HAP-1 (cell line): ENCODE results near the gene KLF15.

Experiments
- DNase-seq, 2 experiments: peaks; one replicate each; pipeline ENCODE4 v3.0.0-alpha.2; 2016 to 2020; ENCODE audit warnings: low spot score in 2 of 2
- H3K27me3 ChIP-seq: fragments of 250-450 bp; sonication (Bioruptor Pico); 2 replicates; pipeline ENCODE4 v1.5.1; 2020; ENCODE audit warnings: low read depth, mild to moderate bottlenecking, moderate library complexity
- H3K36me3 ChIP-seq: fragments of 250-450 bp; sonication (Bioruptor Pico); replicated peaks from 2 replicates; pipeline ENCODE4 v1.5.1; 2020; ENCODE audit warnings: mild to moderate bottlenecking
- H3K4me1 ChIP-seq: fragments of 250-450 bp; sonication (Bioruptor Pico); 2 replicates; pipeline ENCODE4 v1.5.1; 2020; ENCODE audit warnings: mild to moderate bottlenecking
- H3K4me3 ChIP-seq: fragments of 250-450 bp; sonication (Bioruptor Pico); 2 replicates; pipeline ENCODE4 v1.5.1; 2020; ENCODE audit warnings: mild to moderate bottlenecking, moderate library complexity
- H3K9me3 ChIP-seq: fragments of 250-450 bp; sonication (Bioruptor Pico); 2 replicates; pipeline ENCODE4 v1.5.1; 2020; ENCODE audit warnings: mild to moderate bottlenecking, moderate library complexity
- in situ Hi-C: fragments of 300-500 bp; cut with MboI; formaldehyde crosslinking; loops from 3 replicates; pipeline ENCODE4 v1.14.3; 2020; ENCODE audit warnings: low sequenced_read_pairs, inconsistent platforms, mixed read lengths

Gene KLF15

DNA sequence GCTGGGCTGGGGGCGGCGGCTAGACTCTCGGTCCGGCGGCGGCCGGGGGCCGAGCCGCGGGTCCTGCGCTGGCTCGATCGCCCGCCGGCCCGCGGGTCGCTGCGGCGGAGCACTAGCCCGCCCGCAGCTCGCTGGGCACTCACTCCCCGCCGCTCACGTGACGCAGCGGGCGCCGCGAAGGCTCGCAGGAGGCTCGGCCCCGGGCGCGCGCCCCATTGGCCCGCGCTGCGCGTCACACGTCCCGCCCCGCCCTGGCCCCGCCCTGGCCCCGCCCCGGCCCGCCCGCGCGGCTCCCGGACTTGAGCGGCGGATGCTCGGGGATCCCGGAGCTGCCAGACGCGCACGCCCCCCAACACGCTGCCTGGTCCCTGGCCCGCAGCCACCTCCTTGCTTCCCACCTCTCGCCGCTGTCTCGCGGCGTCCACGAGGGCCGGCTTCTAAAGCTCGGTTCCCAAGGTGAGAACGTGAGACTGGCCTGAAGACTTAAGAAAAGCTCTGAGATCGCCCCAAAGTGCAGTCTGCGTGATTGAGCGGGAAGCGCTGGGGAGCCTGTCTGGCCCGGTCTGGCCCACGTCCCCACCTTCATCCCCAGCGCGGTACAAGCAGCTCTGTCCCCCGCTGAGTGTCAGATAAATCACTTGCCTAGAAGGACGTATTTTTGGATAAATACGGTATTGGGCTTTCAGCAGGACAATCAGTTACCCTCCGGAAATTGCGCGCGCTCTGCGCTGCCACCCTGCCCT is at the start of gene KLF15:
Gene KLF15, minus strand, starts transcription at position 114 of the 743 bp plus-strand sequence. CDS start 4,486 bp downstream, outside the sequence.
- peak within 1 kb of the TSS; percentile 55 for H3K4me3 ChIP-seq
- in situ Hi-C loops, result no loop called here
- H3K4me1 ChIP-seq, result peaks cover 11% of the 10 kb centered on the region
- peaks cover 3% of the 10 kb centered on the region for H3K36me3 ChIP-seq
- peak; percentile 80 to 87 for DNase-seq
- no peaks in the 10 kb centered on the region for H3K9me3 ChIP-seq
- no peaks in the 10 kb centered on the region for H3K27me3 ChIP-seq

DNA sequence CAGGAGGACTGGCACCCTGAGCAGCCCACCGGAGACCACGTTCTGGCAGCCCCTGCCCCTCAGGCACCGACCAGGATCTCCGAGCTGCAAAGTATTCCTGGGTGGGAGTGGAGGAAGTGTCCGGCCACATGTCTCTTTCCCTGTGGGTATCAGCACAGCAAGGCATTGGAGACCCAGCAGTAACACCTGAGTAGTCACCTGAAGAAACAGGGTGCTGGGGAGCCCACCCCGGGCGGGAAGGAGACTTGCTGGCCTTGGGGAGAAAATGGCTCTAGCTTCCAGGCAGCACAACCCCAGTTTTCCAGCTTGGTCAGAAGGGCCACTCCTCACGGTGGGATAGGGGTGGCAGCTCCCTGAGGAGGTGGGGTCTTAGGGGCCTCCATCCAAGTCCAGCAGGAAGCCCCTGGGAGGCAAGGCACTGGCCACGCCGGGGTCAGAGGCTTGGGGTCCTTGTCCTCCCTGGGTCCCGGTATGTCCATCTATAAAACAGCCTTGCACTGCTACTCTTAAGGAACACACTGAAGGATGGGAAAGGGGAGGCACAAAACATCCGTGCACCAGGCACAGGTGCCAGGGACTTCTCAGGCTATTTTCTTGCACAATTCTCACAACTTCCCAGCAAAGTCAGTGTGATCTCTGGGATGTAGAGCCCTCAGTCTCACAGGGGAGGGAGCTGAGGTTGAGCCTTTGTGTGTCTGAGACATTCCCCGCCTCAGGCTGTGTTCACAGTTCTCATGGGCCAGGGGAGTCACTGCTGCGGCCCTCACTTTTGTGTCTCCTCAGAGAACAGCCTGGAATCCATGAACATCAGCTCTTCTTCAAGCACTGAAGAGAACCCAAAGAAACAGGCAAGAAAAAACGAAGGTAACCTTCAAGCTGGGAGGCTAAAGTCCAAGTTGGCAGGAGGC is 49.4 kb upstream of the KLF15 start:
- no peaks in the 10 kb centered on the region for H3K4me1 ChIP-seq
- H3K4me3 ChIP-seq, result no peak overlapping the region
- no peaks in the 10 kb centered on the region for H3K9me3 ChIP-seq
- no peaks in the 10 kb centered on the region for H3K36me3 ChIP-seq
- in situ Hi-C loops, result no loop called here
- DNase-seq, result no peak
- peaks cover 12% of the 10 kb centered on the region for H3K27me3 ChIP-seq

DNA sequence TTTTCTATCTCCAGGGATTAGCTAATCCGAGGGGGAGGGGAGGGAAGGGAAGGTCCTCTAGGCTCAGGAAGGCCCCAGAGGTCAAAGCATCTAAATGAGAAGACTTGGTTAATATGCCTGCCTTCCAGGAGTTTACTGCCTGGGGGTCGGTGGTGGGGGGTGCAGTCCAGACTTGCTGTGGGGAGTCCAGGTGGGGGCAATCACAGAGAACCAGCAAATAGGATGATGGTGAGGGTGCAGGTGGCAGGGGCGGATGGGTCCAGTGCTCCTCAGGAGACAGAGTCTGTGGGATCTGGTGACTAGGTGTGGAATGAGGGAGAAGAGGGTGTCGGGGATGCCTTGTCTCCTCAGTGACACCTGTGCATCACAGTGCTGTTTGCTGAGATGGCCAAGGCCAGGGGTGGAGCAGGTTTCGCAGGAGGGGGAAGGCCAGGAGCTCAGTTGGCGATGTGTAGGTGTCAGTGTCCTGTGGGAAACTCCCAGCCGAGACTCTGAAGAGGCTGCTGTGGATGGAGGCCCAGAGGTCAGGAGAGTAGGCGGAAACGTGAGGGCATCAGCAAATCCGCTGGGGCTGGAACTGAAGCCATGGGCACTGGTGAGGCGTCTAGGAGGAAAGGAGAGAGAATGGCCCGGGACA is 45.6 kb upstream of the KLF15 start:
- Histone ChIP-seq H3K4me1 (no peaks in the 10 kb centered on the region), H3K4me3 (no peak overlapping the region), H3K9me3 (no peaks in the 10 kb centered on the region), H3K36me3 (no peaks in the 10 kb centered on the region), H3K27me3 (no peaks in the 10 kb centered on the region)
- in situ Hi-C loops, result no loop called here
- no peak for DNase-seq

DNA sequence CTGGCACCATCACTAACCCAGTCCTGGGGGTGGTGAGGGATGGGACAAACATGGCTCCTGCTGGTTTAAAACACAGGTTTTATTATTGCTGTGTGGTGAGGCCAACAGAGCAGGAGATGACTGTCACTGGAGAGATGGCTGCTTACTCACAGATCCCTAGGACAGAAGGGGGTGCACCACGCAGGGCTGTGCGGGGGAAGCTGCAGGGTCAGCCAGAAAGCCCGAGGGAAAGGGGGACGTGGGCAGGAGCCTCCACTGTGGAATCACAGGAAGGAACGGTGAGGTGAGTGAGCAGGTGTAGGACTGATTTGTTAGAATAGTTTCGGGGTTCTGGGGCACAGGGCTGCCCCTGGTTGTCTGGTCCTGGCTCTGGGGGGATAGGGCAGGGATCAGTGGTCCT is 45.0 kb upstream of the KLF15 start:
- Histone ChIP-seq H3K27me3 (no peaks in the 10 kb centered on the region), H3K36me3 (no peaks in the 10 kb centered on the region), H3K9me3 (no peaks in the 10 kb centered on the region), H3K4me1 (no peaks in the 10 kb centered on the region), H3K4me3 (no peak overlapping the region)
- no peak for DNase-seq
- in situ Hi-C loops, result no loop called here

DNA sequence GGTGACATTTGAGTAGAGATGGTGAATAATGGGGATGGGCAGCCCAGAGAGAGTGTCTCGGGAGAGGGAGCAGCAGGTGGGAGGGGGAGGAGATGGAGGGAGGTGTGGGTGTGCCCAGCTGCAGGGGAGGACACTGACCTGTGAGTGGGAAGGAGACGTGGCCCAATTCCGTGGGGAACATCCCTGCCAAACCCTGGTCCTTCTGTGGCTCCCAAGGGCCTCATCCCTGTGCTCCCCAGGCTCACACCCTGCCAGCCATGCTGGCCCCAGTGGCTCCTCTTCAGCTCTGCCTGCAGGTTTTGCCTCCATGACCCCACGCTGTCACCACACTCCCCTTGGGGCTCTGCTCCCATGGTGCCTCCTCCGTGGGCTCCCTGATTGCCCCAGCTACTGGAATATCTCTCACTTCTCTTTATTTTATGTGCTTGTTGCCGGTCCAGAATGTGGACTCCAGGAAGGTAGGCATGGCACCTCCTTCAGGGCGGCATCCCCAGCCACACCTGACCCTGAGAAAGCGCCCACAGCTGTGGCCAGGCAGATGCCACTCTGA is 44.5 kb upstream of the KLF15 start:
- in situ Hi-C loops, result no loop called here
- no peaks in the 10 kb centered on the region for H3K9me3 ChIP-seq
- DNase-seq, result no peak
- no peaks in the 10 kb centered on the region for H3K27me3 ChIP-seq
- no peaks in the 10 kb centered on the region for H3K36me3 ChIP-seq
- no peaks in the 10 kb centered on the region for H3K4me1 ChIP-seq
- no peak overlapping the region for H3K4me3 ChIP-seq

DNA sequence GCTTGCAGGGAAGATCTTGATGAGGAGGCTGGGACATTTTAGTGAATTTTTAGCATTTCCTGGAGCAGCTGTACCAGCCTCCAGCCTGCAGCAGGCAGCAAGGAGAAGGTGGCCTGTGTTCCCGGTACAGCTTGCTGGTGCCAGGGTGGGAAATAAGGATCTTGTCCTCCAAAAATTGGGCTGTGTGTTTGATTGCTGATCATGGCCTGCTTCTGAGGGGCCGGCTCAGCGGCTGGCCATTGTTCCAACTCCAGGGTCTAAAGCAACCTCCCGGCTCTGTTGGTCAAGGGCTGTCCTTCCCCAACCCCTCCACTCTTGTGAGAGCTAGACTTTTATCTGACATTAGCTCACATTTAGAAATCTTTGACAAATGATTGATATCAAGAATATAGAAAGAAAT is 42.5 kb upstream of the KLF15 start:
- H3K27me3 ChIP-seq, result no peaks in the 10 kb centered on the region
- in situ Hi-C loops, result loop anchor here (10.0 kb wide), 1 partner anchor 265 kb away; no protein-coding TSS in a partner anchor
- H3K9me3 ChIP-seq, result no peaks in the 10 kb centered on the region
- H3K4me1 ChIP-seq, result no peaks in the 10 kb centered on the region
- no peaks in the 10 kb centered on the region for H3K36me3 ChIP-seq
- no peak for DNase-seq
- H3K4me3 ChIP-seq, result no peak overlapping the region

DNA sequence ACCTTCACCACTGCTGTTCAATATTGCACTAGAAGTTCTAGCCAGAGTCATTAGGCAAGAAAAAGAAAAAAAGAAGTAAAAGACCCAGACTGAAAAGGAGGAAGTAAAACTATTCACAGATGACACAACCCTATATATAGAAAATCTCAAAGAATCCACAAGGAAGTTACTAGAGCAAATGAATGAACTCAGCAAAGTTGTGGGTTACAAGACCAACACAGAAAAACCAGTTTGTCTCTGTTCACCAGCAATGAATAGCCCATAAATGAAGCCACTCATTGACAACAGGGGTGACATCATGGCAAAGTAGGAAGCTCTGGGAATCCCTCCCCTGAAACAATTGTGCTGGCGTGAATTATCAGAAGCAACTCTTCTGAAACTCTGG is 42.1 kb upstream of the KLF15 start:
- H3K4me3 ChIP-seq, result no peak overlapping the region
- DNase-seq, result no peak
- H3K36me3 ChIP-seq, result no peaks in the 10 kb centered on the region
- no peaks in the 10 kb centered on the region for H3K4me1 ChIP-seq
- in situ Hi-C loops, result loop anchor here (10.0 kb wide), 1 partner anchor 265 kb away; no protein-coding TSS in a partner anchor
- no peaks in the 10 kb centered on the region for H3K27me3 ChIP-seq
- H3K9me3 ChIP-seq, result no peaks in the 10 kb centered on the region

DNA sequence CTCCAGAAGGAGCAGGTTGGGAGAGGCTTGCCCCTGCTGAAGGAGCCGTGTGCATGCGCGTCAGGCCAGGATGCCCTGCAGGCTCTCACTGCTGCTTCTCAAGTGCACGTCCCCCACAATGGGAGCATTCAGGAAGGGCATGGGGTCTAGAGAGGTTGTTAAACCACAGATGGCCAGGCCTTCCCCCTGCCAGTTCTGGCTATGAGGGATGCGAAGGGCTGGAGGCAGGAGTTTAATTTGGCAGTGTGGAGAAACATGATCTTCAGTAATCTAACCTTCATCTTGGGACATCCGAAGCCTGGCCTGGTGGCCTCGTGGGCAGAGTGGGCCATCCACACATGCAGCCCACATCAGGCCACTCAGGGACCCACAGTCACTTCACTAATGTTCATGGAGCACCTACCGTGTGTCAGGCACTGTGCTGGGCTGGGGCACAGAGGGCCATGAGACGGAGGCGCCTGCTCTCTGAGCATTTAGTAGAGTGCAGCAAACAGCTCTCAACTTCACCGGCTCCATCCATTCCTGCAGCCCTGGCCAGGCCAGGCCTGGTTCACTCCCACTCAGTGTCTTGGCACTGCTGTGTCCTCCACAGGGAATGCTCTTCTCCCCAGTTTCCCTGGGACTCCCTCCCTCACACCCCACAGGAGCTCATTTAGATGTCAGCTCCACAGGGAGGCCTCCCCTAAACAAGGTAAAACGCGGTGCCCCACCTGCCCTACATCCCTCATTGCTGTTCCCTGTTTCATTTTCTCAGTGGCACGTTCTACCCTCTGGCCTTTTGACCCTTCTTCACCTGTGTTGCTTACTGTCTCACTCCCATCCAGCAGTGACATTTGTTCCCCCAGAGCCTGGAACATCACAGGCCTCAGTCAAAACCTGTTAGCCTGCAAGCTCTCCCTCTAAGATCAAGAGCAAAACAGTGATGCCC is 41.5 kb upstream of the KLF15 start:
- no peaks in the 10 kb centered on the region for H3K36me3 ChIP-seq
- no peaks in the 10 kb centered on the region for H3K9me3 ChIP-seq
- in situ Hi-C loops, result loop anchor here (10.0 kb wide), 1 partner anchor 264 kb away; no protein-coding TSS in a partner anchor
- no peak for DNase-seq
- no peaks in the 10 kb centered on the region for H3K27me3 ChIP-seq
- H3K4me1 ChIP-seq, result no peaks in the 10 kb centered on the region
- no peak overlapping the region for H3K4me3 ChIP-seq

DNA sequence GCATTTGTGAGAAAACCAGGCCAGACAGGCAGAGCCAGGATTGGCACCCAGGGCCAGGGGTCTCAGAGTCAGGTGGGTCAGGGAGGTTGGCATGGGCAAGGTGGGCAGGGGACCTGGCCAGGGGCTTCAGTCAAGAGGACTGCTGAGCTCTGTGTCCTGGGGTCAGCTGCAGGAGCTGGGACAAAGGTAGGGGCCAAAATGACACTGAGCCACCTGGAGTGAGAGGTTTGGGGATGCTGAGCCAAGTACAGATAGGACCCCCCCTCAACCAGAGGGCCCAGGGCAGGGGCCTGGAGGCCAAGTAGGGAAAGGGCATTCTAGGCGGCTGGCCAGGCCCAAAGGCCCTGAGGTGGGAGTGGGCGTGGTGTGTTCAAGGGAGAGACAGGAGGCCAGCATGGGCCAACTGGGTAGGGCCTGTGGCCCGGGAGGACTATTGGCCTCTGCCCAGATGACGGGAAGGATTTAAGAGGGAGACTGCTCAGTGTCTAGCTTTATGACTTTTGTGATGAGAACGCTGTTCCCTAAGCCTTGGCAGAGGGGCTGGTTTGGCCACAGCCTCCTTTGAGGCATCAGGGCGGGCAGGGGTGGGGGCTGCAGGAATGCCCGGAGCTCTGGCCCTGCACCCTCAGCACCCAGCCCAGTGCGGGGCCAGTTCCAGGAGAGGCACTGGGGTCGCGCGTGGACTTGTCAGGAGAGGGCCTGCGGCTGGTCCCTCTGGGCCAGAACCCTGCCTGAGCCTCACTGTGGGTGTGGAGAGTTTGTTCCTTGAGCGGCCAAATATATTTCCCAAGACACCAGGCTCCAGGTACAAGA is 40.6 kb upstream of the KLF15 start:
- Histone ChIP-seq H3K27me3 (no peaks in the 10 kb centered on the region), H3K4me1 (no peaks in the 10 kb centered on the region), H3K36me3 (no peaks in the 10 kb centered on the region), H3K9me3 (no peaks in the 10 kb centered on the region), H3K4me3 (no peak overlapping the region)
- DNase-seq, result no peak
- in situ Hi-C loops, result loop anchor here (10.0 kb wide), 1 partner anchor 263 kb away; no protein-coding TSS in a partner anchor

DNA sequence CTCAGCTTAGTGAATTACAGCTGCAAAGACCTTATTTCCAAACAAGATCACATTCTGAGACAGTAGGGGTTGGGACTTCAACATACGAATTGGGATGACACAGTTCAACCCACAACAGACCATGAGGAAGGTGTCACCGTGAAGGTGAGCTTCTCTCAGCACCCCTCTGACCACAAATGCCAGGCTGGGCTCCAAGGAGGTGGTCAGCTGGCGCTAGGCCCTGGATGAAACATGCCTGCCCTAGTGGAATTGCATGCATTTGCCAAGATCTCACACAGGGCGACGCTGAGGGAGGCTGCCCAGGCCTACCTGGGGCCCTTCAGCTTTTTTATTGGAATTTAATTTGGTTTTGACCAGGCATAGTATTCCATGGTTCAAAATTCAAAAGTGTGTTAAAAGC is 39.3 kb upstream of the KLF15 start:
- in situ Hi-C loops, result loop anchor here (10.0 kb wide), 1 partner anchor 262 kb away; no protein-coding TSS in a partner anchor
- DNase-seq, result no peak
- Histone ChIP-seq H3K27me3 (no peaks in the 10 kb centered on the region), H3K4me3 (no peak overlapping the region), H3K4me1 (no peaks in the 10 kb centered on the region), H3K36me3 (no peaks in the 10 kb centered on the region), H3K9me3 (no peaks in the 10 kb centered on the region)

DNA sequence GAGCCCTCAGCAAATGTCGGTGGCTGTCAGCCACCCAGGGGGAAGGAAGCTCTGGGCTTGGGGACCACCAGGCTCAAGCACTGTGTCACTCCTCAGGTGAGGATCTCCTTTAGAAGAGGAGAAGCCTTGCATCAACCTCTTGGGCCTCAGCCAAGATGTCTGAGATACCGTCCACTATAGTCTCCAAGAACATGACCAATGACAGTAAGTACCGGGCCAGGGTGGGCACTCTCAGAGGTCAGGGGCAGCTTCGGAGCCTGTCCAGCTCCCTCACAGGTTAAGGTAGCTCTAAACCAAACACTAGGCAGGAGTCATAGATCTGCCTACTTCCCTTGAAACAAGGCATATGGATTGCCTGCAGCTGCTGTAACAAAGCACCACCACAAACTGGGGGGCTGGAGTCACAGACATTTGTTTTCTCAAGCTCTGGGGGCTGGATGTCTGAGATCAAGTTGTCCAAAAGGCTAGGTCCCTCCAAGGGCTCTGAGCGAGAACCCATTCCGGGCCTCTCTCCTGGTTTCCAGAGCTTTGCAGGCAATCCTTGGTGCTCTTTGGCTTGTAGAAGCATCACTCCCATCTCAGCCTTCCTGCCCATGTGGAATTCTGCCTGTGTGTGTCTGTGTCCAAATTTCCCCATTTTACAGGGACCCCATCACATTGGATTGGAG is 38.8 kb upstream of the KLF15 start:
- Histone ChIP-seq H3K9me3 (no peaks in the 10 kb centered on the region), H3K4me3 (no peak overlapping the region), H3K36me3 (no peaks in the 10 kb centered on the region), H3K27me3 (no peaks in the 10 kb centered on the region), H3K4me1 (no peaks in the 10 kb centered on the region)
- DNase-seq, result no peak
- in situ Hi-C loops, result loop anchor here (10.0 kb wide), 1 partner anchor 261 kb away; no protein-coding TSS in a partner anchor

DNA sequence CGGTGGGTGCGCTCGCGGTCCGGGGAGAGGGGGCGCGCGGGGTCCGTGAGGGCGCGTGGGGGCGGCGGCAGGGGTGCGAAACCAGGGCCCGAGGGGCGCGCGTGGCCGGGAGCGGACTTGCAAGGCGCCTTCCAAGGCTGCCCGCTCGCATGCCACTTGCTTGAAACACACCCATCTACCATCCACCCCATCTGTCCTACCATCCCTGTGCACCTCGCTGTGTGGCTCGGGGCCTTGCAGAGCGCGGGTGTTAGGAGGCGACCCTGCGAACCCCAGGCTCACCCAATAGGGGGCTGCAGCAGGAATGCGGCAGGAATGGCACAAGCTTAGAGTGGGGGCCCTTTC is 37.7 kb upstream of the KLF15 start:
- H3K4me1 ChIP-seq, result no peaks in the 10 kb centered on the region
- H3K4me3 ChIP-seq, result no peak overlapping the region
- H3K27me3 ChIP-seq, result no peaks in the 10 kb centered on the region
- in situ Hi-C loops, result loop anchor here (10.0 kb wide), 1 partner anchor 260 kb away; no protein-coding TSS in a partner anchor
- no peaks in the 10 kb centered on the region for H3K9me3 ChIP-seq
- no peak for DNase-seq
- H3K36me3 ChIP-seq, result no peaks in the 10 kb centered on the region
